GM12878 (cell line): ENCODE measurements around the gene BPIFB4. TPM values are rescaled to one million over a fixed set of nuclear protein-coding genes. Genes with fewer than 3 reads are reported as not detected.

Experiments
- ATAC-seq: fragments of 200-7000 bp; cut with Tn5 transposase; 3 replicates; pipeline ENCODE4 v1.9.1; 2020; ENCODE audit warnings: mild to moderate bottlenecking, moderate library complexity
- Bru-seq: library from RNA; stranded (reverse); fragments of 400-500 nt; gene quantifications from one replicate; lab custom pipeline; 2021; lab: Mats Ljungman, UMichigan
- BruChase-seq, 2 experiments: library from RNA; stranded (reverse); fragments of 400-500 nt; gene quantifications; one replicate each; lab custom pipeline; 2021; lab: Mats Ljungman, UMichigan
- BruUV-seq: library from RNA; stranded (reverse); fragments of 400-500 nt; replicated peaks from 2 replicates; lab custom pipeline; 2021; lab: Mats Ljungman, UMichigan
- CTCF ChIA-PET: fragments of 300-600 bp; sonication (Branson Sonifier 250); formaldehyde crosslinking; extraction: SDS; loops from one replicate; lab custom pipeline; 2021; ENCODE audit warnings: inconsistent platforms; lab: Yijun Ruan, JAX
- POLR2A ChIA-PET: fragments of 350-600 bp; formaldehyde crosslinking; extraction: SDS; loops from one replicate; lab custom pipeline; 2021; ENCODE audit warnings: inconsistent platforms; lab: Charles Lee
- RAD21 ChIA-PET: fragments of 300-600 bp; sonication (Branson Sonifier 250); formaldehyde crosslinking; loops from one replicate; lab custom pipeline; 2023; ENCODE audit warnings: antibody characterized with exemption; ENCODE audit not compliant: unreplicated experiment; lab: Charles Lee
- SMC1A ChIA-PET: fragments of 300-600 bp; sonication (Branson Sonifier 250); formaldehyde crosslinking; loops from one replicate; lab custom pipeline; 2023; ENCODE audit not compliant: unreplicated experiment, uncharacterized antibody; lab: Charles Lee
- DNase-seq: peaks from one replicate; pipeline ENCODE4 v3.0.0-alpha.2; 2011; ENCODE audit warnings: low read depth, low spot score
- FAIRE-seq: peaks from 3 replicates; lab custom pipeline; 2011; peaks lifted over from hg19 to GRCh38; lab: Jason Lieb, UNC
- H2AFZ ChIP-seq: 2 replicates; pipeline ENCODE4 v1.6.0; 2011; ENCODE audit warnings: low read depth, low read length, control low read depth; ENCODE audit not compliant: control insufficient read depth
- H3K27ac ChIP-seq: 2 replicates; pipeline ENCODE4 v1.5.1; 2011; ENCODE audit warnings: control low read depth; ENCODE audit not compliant: control insufficient read depth, insufficient read depth
- H3K27me3 ChIP-seq, 2 experiments: replicated peaks in 1 of 2; 2 replicates each; pipeline versions ENCODE4 v1.6.0 to v1.6.1; 2011; ENCODE audit warnings: low read length in 1 of 2; ENCODE audit not compliant: control insufficient read depth in 2 of 2, insufficient read depth in 2 of 2
- H3K36me3 ChIP-seq, 2 experiments: 2 replicates each; pipeline ENCODE4 v1.5.1; 2011; ENCODE audit warnings: low read length in 1 of 2; ENCODE audit not compliant: control insufficient read depth in 2 of 2, insufficient read depth in 2 of 2
- H3K4me1 ChIP-seq: 2 replicates; pipeline ENCODE4 v1.6.1; 2011; ENCODE audit warnings: mild to moderate bottlenecking, low read length, moderate library complexity, mixed read lengths; ENCODE audit not compliant: control insufficient read depth, insufficient read depth
- H3K4me2 ChIP-seq: 2 replicates; pipeline ENCODE4 v1.6.0; 2011; ENCODE audit warnings: control low read depth; ENCODE audit not compliant: control insufficient read depth, insufficient read depth
- H3K4me3 ChIP-seq: fragments of 200-600 bp; sonication (generic); 2 replicates; pipeline ENCODE4 v1.5.1; 2016
- H3K79me2 ChIP-seq: 2 replicates; pipeline ENCODE4 v1.6.0; 2011; ENCODE audit warnings: low read length; ENCODE audit not compliant: control insufficient read depth, insufficient read depth
- H3K9ac ChIP-seq: 2 replicates; pipeline ENCODE4 v1.8.0; 2011; ENCODE audit warnings: low read length, control low read depth, mixed read lengths; ENCODE audit not compliant: control insufficient read depth, insufficient read depth
- H3K9me3 ChIP-seq: replicated peaks from 3 replicates; pipeline ENCODE4 v1.5.1; 2011; ENCODE audit warnings: mild to moderate bottlenecking, low read length; ENCODE audit not compliant: control insufficient read depth, insufficient read depth
- H4K20me1 ChIP-seq: 2 replicates; pipeline ENCODE4 v1.6.0; 2011; ENCODE audit not compliant: control insufficient read depth, insufficient read depth
- DPF2 ChIP-seq: fragments of 450-650 bp; IDR thresholded peaks from 2 replicates; pipeline ENCODE4 v1.6.1; 2017; ENCODE audit warnings: mild to moderate bottlenecking
- HCFC1 ChIP-seq: fragments of 150-350 bp; IDR thresholded peaks from 2 replicates; pipeline ENCODE4 v1.6.1; 2014; ENCODE audit warnings: low read length
- MEF2B ChIP-seq: fragments of 450-650 bp; IDR thresholded peaks from 2 replicates; pipeline ENCODE4 v1.6.1; 2018; ENCODE audit warnings: mild to moderate bottlenecking, moderate library complexity; ENCODE audit not compliant: partially characterized antibody, poor library complexity, severe bottlenecking
- MTA3 ChIP-seq: IDR thresholded peaks from 2 replicates; pipeline ENCODE4 v1.6.1; 2012; ENCODE audit warnings: low read length, inconsistent platforms, borderline replicate concordance
- NFYB ChIP-seq: IDR thresholded peaks from 2 replicates; pipeline ENCODE4 v1.6.1; 2011; ENCODE audit warnings: low read depth, mild to moderate bottlenecking, low read length, improper control_type of control experiment, moderate library complexity; ENCODE audit not compliant: insufficient read depth
- NR2C1 ChIP-seq: fragments of 450-650 bp; IDR thresholded peaks from 2 replicates; pipeline ENCODE4 v1.6.1; 2017; ENCODE audit warnings: antibody characterized with exemption, mild to moderate bottlenecking, moderate library complexity
- NRF1 ChIP-seq: conservative IDR thresholded peaks from 2 replicates; pipeline ENCODE4 v1.6.1; 2011; ENCODE audit warnings: mild to moderate bottlenecking, low read depth, low read length, improper control_type of control experiment
- PML ChIP-seq: IDR thresholded peaks from 2 replicates; pipeline ENCODE4 v1.6.1; 2012; ENCODE audit warnings: low read length, inconsistent platforms
- RAD51 ChIP-seq: fragments of 450-650 bp; IDR thresholded peaks from 2 replicates; pipeline ENCODE4 v1.6.1; 2016; ENCODE audit warnings: moderate library complexity, mild to moderate bottlenecking, inconsistent platforms
- SIN3A ChIP-seq: IDR thresholded peaks from 2 replicates; pipeline ENCODE4 v1.6.1; 2012; ENCODE audit warnings: low read depth, low read length, improper control_type of control experiment
- SPI1 ChIP-seq: IDR thresholded peaks from 2 replicates; pipeline ENCODE4 v1.6.1; 2011; ENCODE audit warnings: low read depth, mild to moderate bottlenecking, low read length, moderate library complexity, borderline replicate concordance; ENCODE audit not compliant: insufficient read depth
- ZNF207 ChIP-seq: fragments of 450-650 bp; IDR thresholded peaks from 2 replicates; pipeline ENCODE4 v1.6.1; 2014; ENCODE audit warnings: antibody characterized with exemption, mild to moderate bottlenecking, borderline replicate concordance
- ZNF217 ChIP-seq: fragments of 450-650 bp; IDR thresholded peaks from 2 replicates; pipeline ENCODE4 v1.6.1; 2017; ENCODE audit warnings: antibody characterized with exemption, mild to moderate bottlenecking
- ZNF274 ChIP-seq: IDR thresholded peaks from one replicate; pipeline ENCODE4 v1.8.0; 2011; ENCODE audit not compliant: insufficient read length, insufficient read depth
- ZNF384 ChIP-seq: IDR thresholded peaks from 2 replicates; pipeline ENCODE4 v1.6.1; 2012; ENCODE audit warnings: low read depth, mild to moderate bottlenecking, low read length, improper control_type of control experiment, borderline replicate concordance
- WGBS: methylation state at CpG from one replicate; pipeline ENCODE4 v1.1.6; 2016; ENCODE audit warnings: low lambda C conversion rate; ENCODE audit not compliant: insufficient replicate concordance, insufficient coverage; ENCODE audit errors: missing lambda C conversion rate; 5-methylcytosine and 5-hydroxymethylcytosine counted together
- in situ Hi-C: fragments of 300-500 bp; cut with MboI; formaldehyde crosslinking; loops from 9 replicates; pipeline ENCODE4 v1.14.3; 2018; ENCODE audit warnings: mixed read lengths
- intact Hi-C: fragments of 100-400 bp; cut with micrococcal nuclease; formaldehyde crosslinking; loops from one replicate; pipeline ENCODE4 v1.14.2; 2022; ENCODE audit not compliant: unreplicated experiment
- long read RNA-seq, 2 experiments: library from polyadenylated mRNA; unstranded; transcript quantifications; one replicate each; pipeline ENCODE4 v2.0.0, GENCODE V29; 2019 to 2020
- polyA minus RNA-seq, 3 experiments: library from RNA; depleted of rRNA, polyadenylated mRNA; stranded (reverse); fragments of >200 nt; gene quantifications; 2 replicates each; pipeline ENCODE4 v1.2.3, GENCODE V29; 2011
- polyA plus RNA-seq, 11 experiments: library from polyadenylated mRNA; depleted of rRNA in 4 of 11; unstranded in 6 of 11; stranded (reverse) in 5 of 11; fragments of >200 nt; fragmentation: Nextera tagmentation in 4 of 11; fragmentation: Illumina TruSeq in 1 of 11; extraction: Ambion mirVana in 4 of 11; extraction: Trizol in 1 of 11; gene quantifications; 1 replicate in 1 of 11; 2 replicates in 10 of 11; pipeline versions ENCODE4 v1.2.1 to v1.2.3, GENCODE V29; 2011 to 2016; ENCODE audit warnings: inconsistent platforms in 2 of 11, missing spikeins in 2 of 11, low read depth in 1 of 11
- total RNA-seq, 4 experiments: library from RNA; depleted of rRNA in 3 of 4; stranded (reverse); fragments of >200 nt in 3 of 4; fragmentation: Illumina TruSeq in 1 of 4; extraction: Trizol in 1 of 4; gene quantifications; 2 replicates each; pipeline versions ENCODE4 v1.2.1 to v1.2.3, GENCODE V29; 2013 to 2021

The BPIFB4 gene
- total RNA-seq (2013; cell fraction: nucleolus; rRNA removed): not detected in 2 replicates
- not detected in 2 replicates for total RNA-seq (2014; rRNA removed)
- total RNA-seq (2014; rRNA removed; fragmentation: Illumina TruSeq; extraction: Trizol): not detected in 2 replicates
- not detected in 2 replicates for total RNA-seq (2021)
- not detected for polyA plus RNA-seq (2011; ENCODE audit: low read depth)
- polyA plus RNA-seq (2011; rRNA removed): not detected in 2 replicates
- polyA plus RNA-seq (2011; cell fraction: cytosol; rRNA removed): 0.06 TPM in 1 of 2 replicates, not detected in the other
- 0.09 and 0.16 TPM in 2 replicates for polyA plus RNA-seq (2011; cell fraction: nucleus; rRNA removed)
- polyA plus RNA-seq (2012): not detected in 2 replicates
- polyA plus RNA-seq (2014; fragmentation: Illumina TruSeq; extraction: Trizol): not detected in 2 replicates
- not detected for polyA plus RNA-seq (2014; fragmentation: Nextera tagmentation; extraction: Ambion mirVana)
- not detected in 2 replicates for polyA plus RNA-seq (2014; rRNA removed)
- polyA plus RNA-seq (2016; fragmentation: Nextera tagmentation; extraction: Ambion mirVana): under 1 TPM in 1 of 2 experiments, not detected in 1; 0.12 TPM
- not detected in 2 replicates for polyA minus RNA-seq (2011; rRNA and poly(A)+ RNA removed)
- not detected in 2 replicates for polyA minus RNA-seq (2011; cell fraction: cytosol; rRNA and poly(A)+ RNA removed)
- not detected in 2 replicates for polyA minus RNA-seq (2011; cell fraction: nucleus; rRNA and poly(A)+ RNA removed)
- not detected for Bru-seq, nascent RNA
- not detected for BruChase-seq, experiment 1, labeled RNA remaining after a 6-hour chase
- percentile 3 among the genes with signal in this experiment for BruChase-seq, experiment 2, labeled RNA remaining after a 2-hour chase
- long read RNA-seq, experiment 1: 0 reads
- long read RNA-seq, experiment 2: 0 reads

- RAD21 ChIA-PET: no interaction called here
- Histone ChIP-seq H3K36me3 (no peaks in the 10 kb centered on the region), H3K4me1 (no peaks in the 10 kb centered on the region), H3K27ac (no peak within 1 kb of the TSS), H3K9ac (no peak within 1 kb of the TSS), H4K20me1 (no peaks in the 10 kb centered on the region), H3K27me3 (peaks cover 0 to 1% of the 10 kb centered on the region in 2 experiments; a peak in 2 of 4 replicates), H3K9me3 (no peaks in the 10 kb centered on the region), H3K79me2 (no peaks in the 10 kb centered on the region), H2AFZ (no peak within 1 kb of the TSS), H3K4me2 (no peak within 1 kb of the TSS), H3K4me3 (no peak within 1 kb of the TSS)
- FAIRE-seq: no peak
- BruUV-seq: no TSS peak
- POLR2A ChIA-PET: no interaction called here
- CTCF ChIA-PET: no interaction called here
- SMC1A ChIA-PET: interaction anchor here (1.4 kb wide), 1 partner anchor 135 kb away, joined by 3 read pairs; no protein-coding TSS in a partner anchor
- in situ Hi-C loops: no loop called here
- ATAC-seq: no peak
- intact Hi-C loops: loop anchor here (5.0 kb wide), 1 partner anchor 177 kb away; no protein-coding TSS in a partner anchor
- WGBS: 52% methylated on average over 2 of the region's 2 CpGs
- TF ChIP-seq ZNF217 (no peak), ZNF274 (no peak), SPI1 (no peak), NFYB (no peak), MTA3 (no peak), ZNF384 (no peak), MEF2B (no peak), NR2C1 (no peak), RAD51 (no peak), NRF1 (no peak), SIN3A (no peak), ZNF207 (no peak), HCFC1 (no peak), PML (no peak), DPF2 (no peak)
- DNase-seq: no peak
These were observed at the start of gene BPIFB4 for GRCh38 chr20:33079259-33079658. BPIFB4 (plus strand) TSS chr20:33079643; CDS start chr20:33081527, 1,884 bp downstream.
